GM20000 (cell line): ENCODE data around the gene DUSP3.
A peak's percentile ranks its signal among the peaks of the same experiment; 100 is the strongest.

Source experiments
- DNase-seq: peaks from one replicate; pipeline ENCODE4 v3.0.0; 2012; ENCODE audit warnings: low spot score
- TF ChIP-seq, protein P1 (sequence below): IDR thresholded peaks from 2 replicates; pipeline ENCODE4 v1.5.1; 2012; ENCODE audit warnings: mild to moderate bottlenecking, control low read depth; ENCODE audit errors: extremely low read depth, missing control alignments

The DUSP3 gene

DNA sequence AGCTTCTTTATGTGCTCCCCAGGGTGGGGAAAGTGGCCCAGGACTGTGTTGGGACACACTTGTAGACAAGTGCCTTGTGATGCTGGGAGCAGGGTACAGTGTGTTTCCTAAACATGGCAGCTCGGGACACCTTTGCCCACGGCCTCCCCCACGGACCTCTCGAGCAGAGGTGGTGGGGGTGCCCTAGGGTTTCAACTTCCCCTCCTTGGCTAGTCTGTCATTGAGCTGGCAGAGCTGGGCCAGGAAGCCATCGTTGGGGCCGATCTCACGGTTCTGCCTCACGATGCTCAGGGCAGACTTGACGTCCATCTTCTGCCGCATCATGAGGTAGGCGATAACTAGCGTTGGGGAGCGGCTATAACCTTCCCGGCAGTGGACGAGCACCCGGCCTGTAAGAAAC is 9.4 kb downstream of the DUSP3 start:
- DNase-seq = no peak
- TF ChIP-seq, protein P1, sequence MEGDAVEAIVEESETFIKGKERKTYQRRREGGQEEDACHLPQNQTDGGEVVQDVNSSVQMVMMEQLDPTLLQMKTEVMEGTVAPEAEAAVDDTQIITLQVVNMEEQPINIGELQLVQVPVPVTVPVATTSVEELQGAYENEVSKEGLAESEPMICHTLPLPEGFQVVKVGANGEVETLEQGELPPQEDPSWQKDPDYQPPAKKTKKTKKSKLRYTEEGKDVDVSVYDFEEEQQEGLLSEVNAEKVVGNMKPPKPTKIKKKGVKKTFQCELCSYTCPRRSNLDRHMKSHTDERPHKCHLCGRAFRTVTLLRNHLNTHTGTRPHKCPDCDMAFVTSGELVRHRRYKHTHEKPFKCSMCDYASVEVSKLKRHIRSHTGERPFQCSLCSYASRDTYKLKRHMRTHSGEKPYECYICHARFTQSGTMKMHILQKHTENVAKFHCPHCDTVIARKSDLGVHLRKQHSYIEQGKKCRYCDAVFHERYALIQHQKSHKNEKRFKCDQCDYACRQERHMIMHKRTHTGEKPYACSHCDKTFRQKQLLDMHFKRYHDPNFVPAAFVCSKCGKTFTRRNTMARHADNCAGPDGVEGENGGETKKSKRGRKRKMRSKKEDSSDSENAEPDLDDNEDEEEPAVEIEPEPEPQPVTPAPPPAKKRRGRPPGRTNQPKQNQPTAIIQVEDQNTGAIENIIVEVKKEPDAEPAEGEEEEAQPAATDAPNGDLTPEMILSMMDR = no peak

DNA sequence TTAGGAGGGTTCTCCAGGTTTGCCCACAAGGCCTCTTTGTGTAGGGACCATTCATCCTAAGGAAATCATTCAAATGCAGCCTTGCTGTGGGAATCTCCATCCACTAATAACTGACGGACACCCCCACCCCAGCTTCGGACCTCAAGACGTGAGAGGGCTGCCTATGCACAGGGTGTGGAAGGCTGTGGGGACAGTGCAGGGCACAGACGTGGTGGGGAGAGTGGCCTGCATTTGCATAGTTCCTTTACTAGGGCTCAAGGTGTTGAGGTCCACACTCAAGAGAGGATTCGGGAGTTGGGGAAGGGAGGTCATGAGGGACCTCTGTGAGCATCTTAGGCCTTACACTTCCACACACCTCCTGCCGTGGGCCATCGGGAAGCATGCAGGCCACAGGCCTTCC is 9.8 kb downstream of the DUSP3 start:
- DNase-seq = no peak
- TF ChIP-seq, protein P1 = no peak

DNA sequence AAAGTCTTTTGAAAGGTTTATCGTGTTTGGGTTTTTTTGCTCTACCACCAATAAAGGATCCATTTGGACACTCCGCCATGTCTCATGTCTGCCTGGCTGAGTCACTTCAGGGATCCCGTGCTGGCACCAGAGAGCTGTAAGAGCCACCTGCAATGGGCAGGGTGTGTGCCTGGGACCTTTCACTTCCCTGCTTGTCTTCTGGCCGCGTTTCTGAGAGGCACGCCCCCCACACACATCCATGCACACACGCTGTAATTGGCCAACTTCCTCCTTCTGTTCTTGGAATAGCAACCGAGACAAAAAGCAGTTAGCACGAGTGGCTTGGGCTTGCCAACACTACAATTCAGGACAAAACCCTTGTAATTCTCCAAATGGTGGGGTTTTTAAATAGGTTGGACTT is 10.4 kb downstream of the DUSP3 start:
- no peak for DNase-seq
- TF ChIP-seq, protein P1 = no peak

DNA sequence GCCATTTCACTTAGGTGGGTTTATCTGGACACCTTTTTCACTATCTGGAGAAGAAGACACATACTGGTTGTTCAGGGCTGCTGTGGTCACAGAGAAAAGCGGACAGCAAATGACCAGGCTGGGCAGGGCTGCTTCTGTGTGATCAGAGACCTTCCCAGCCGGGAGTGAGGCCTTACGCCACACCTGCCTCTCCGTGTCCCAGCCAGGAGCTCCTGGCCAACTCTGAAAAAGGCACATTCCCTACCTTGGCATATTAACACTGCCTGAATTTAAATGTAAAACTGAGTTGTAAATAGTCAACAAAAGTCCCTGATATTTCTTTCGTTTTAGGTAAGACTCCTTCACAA is 11.1 kb downstream of the DUSP3 start:
- TF ChIP-seq, protein P1 = no peak
- no peak for DNase-seq

DNA sequence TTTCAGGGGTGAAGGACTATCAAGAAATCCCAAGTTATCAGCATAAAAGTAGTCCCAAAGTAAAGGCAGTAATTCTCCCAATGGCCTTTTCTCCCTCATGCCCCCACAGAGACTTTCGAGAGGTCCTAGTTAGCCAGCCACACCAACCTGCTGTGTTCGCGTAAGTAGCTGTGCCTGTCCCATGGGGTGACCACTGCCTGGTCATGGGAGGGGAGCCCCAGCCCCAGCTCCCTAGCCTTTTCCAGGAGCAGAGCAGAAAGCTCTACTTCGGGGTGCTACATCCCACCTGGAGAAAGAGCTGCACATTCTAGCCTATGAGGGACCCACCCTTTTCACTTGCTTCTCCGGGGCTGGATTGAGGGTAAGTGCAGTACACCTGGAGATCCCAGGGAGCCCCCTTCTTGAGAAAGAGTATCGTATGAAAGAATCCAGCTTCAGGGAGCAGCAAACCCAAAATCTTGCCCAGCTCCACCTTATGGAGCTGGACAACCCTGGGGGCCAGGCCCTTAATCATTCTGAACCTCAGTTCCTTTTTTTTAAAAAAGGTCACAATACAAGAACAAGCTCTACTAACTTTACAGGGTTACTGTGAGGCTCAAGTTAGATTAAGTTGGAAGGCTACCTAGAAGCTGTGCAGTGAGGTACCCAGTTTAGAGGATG is 11.6 kb downstream of the DUSP3 start:
- TF ChIP-seq, protein P1 = no peak

DNA sequence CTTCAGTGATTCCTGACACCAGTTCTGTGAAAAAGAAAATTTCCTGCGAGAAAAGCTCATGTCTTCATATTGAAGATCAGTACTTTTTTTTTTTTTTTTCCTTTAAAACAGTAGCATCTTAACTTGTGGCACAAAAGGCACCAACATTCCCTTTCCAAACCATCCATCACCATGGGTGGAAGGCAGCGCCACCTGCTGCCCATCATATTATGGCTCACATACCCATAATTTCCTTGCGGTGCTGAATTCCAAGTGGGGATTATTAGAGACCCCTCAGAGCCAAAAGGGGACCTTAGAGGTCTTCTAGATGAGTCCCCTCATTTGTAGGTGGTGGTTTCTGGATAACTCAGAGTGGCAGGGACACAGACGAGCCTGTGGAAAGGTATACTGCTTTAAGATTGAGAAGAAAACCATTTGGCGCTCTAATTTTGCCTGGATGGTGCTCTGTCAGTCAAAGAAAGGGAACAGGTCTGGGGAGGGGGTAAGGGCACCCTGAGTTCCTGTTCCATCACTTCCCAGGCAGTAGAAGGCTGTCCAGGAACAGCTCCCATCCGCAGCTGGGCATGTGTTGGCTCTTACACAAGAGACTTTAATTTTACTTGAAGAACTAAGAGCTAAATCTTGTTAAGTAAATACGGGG is 12.2 kb downstream of the DUSP3 start:
- TF ChIP-seq, protein P1 = peak; percentile 82
- DNase-seq = no peak

More for the DNA sequence above, 11.6 kb downstream of the DUSP3 start:
- DNase-seq = no peak

DNA sequence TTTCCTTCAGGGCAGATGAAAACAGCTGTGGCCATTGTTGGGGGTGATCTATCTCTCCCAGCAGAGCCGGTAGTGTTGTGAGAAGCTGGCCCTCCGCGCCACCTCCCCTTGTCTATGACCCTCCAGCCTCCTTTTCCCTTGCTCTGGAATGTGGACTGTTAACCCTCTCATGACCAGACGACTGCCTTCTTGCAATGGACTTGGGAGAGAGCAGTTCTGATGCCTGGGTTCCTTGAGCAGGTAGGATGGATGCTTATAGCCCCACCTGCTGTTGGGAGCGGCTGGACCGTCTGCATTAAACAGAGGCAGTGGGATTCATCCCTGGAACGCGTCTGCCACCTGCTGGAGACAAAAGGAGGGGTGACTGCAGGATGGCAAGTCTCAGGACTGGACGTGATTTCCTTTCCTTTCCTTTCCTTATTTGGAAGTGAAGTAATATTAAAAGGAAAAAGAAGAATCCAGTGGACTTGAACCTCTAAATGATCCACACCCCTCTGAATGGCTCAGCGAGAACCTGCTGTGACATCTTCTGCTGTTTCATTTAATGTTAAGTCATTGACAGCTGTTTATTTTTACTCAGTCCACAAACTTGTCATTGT is 18.4 kb downstream of the DUSP3 start:
- TF ChIP-seq, protein P1 = peak; percentile 98
- DNase-seq = peak; percentile 93
